Mesenchymal stem cell (in vitro differentiated cells and primary cell): ENCODE data around the gene APOBEC3A. TPM values are rescaled to one million over a fixed set of nuclear protein-coding genes. Genes with fewer than 3 reads are reported as not detected.

ENCODE experiments used
- DNase-seq: peaks from one replicate; pipeline ENCODE4 v3.0.0-alpha.2; 2013
- H2AFZ ChIP-seq: one replicate; pipeline ENCODE4 v1.6.1; 2013; ENCODE audit warnings: low read depth, mild to moderate bottlenecking, control low read depth, inconsistent platforms, low read length, moderate library complexity
- H2AK5ac ChIP-seq: 2 replicates; pipeline ENCODE4 v1.6.1; 2013; ENCODE audit warnings: low read length, moderate library complexity, mild to moderate bottlenecking, inconsistent platforms; ENCODE audit not compliant: severe bottlenecking
- H2BK120ac ChIP-seq: one replicate; pipeline ENCODE4 v1.6.1; 2013; ENCODE audit warnings: low read depth, mild to moderate bottlenecking, inconsistent platforms, low read length, moderate library complexity
- H2BK12ac ChIP-seq, 2 experiments: one replicate each; pipeline ENCODE4 v1.6.1; 2013; ENCODE audit warnings: inconsistent platforms in 2 of 2, low read length in 2 of 2, mild to moderate bottlenecking in 2 of 2, moderate library complexity in 2 of 2, control low read depth in 1 of 2
- H2BK15ac ChIP-seq: one replicate; pipeline ENCODE4 v1.6.1; 2013; ENCODE audit warnings: mild to moderate bottlenecking, low read depth, inconsistent platforms; ENCODE audit not compliant: poor library complexity, severe bottlenecking
- H2BK5ac ChIP-seq: 2 replicates; pipeline ENCODE4 v1.6.1; 2013; ENCODE audit warnings: low read depth, mild to moderate bottlenecking, low read length, control low read depth, inconsistent platforms; ENCODE audit not compliant: poor library complexity, severe bottlenecking
- H3K14ac ChIP-seq, 2 experiments: one replicate each; pipeline ENCODE4 v1.6.1; 2013; ENCODE audit warnings: inconsistent platforms in 2 of 2, low read length in 2 of 2, control low read depth in 1 of 2, mild to moderate bottlenecking in 1 of 2, moderate library complexity in 1 of 2
- H3K18ac ChIP-seq, 2 experiments: one replicate each; pipeline ENCODE4 v1.6.1; 2013; ENCODE audit warnings: inconsistent platforms in 2 of 2, low read length in 2 of 2, control low read depth in 1 of 2, low read depth in 1 of 2, mild to moderate bottlenecking in 1 of 2
- H3K23ac ChIP-seq, 2 experiments: one replicate each; pipeline ENCODE4 v1.6.1; 2013; ENCODE audit warnings: inconsistent platforms in 2 of 2, low read length in 2 of 2, mild to moderate bottlenecking in 2 of 2, moderate library complexity in 2 of 2, control low read depth in 1 of 2
- H3K27ac ChIP-seq: 2 replicates; pipeline ENCODE4 v1.5.1; 2013; ENCODE audit warnings: mild to moderate bottlenecking, moderate library complexity, low read length, control low read depth, inconsistent platforms; ENCODE audit not compliant: poor library complexity, severe bottlenecking
- H3K27me3 ChIP-seq, 2 experiments: 2 replicates each; pipeline versions ENCODE4 v1.6.1 to v1.7.0; 2013; ENCODE audit warnings: low read length in 2 of 2, mild to moderate bottlenecking in 2 of 2, moderate library complexity in 2 of 2, control low read depth in 1 of 2, inconsistent platforms in 1 of 2; ENCODE audit not compliant: control insufficient read depth in 1 of 2, insufficient read depth in 1 of 2
- H3K36me3 ChIP-seq, 2 experiments: 2 replicates each; pipeline versions ENCODE4 v1.6.1 to v1.7.0; 2013; ENCODE audit warnings: low read length in 2 of 2, control low read depth in 1 of 2, inconsistent platforms in 1 of 2, low read depth in 1 of 2, mild to moderate bottlenecking in 1 of 2; ENCODE audit not compliant: insufficient read depth in 2 of 2, control insufficient read depth in 1 of 2
- H3K4ac ChIP-seq, 2 experiments: one replicate each; pipeline ENCODE4 v1.6.1; 2013; ENCODE audit warnings: inconsistent platforms in 2 of 2, low read length in 2 of 2, mild to moderate bottlenecking in 2 of 2, moderate library complexity in 2 of 2, control low read depth in 1 of 2, low read depth in 1 of 2
- H3K4me1 ChIP-seq: 2 replicates; pipeline ENCODE4 v1.6.1; 2013; ENCODE audit warnings: low read depth, low read length, control low read depth; ENCODE audit not compliant: control insufficient read depth, insufficient read depth
- H3K4me2 ChIP-seq: 2 replicates; pipeline ENCODE4 v1.6.1; 2013; ENCODE audit warnings: low read length, mild to moderate bottlenecking, inconsistent platforms; ENCODE audit not compliant: poor library complexity, severe bottlenecking
- H3K4me3 ChIP-seq, 2 experiments: 2 replicates each; pipeline versions ENCODE4 v1.5.1 to v1.7.0; 2013; ENCODE audit warnings: low read length in 2 of 2, mild to moderate bottlenecking in 2 of 2, control low read depth in 1 of 2, low read depth in 1 of 2; ENCODE audit not compliant: insufficient read depth in 1 of 2
- H3K79me1 ChIP-seq: replicated peaks from 2 replicates; pipeline ENCODE4 v1.6.1; 2013; ENCODE audit warnings: mild to moderate bottlenecking, control low read depth, low read length, inconsistent platforms; ENCODE audit not compliant: poor library complexity, severe bottlenecking
- H3K9ac ChIP-seq: 2 replicates; pipeline ENCODE4 v1.7.0; 2013; ENCODE audit warnings: mild to moderate bottlenecking, low read length, moderate library complexity
- H3K9me3 ChIP-seq: 2 replicates; pipeline ENCODE4 v1.7.0; 2013; ENCODE audit warnings: mild to moderate bottlenecking, low read length; ENCODE audit not compliant: control insufficient read depth
- H4K8ac ChIP-seq: one replicate; pipeline ENCODE4 v1.6.1; 2013; ENCODE audit warnings: inconsistent platforms, mild to moderate bottlenecking, low read length, moderate library complexity
- H4K91ac ChIP-seq: one replicate; pipeline ENCODE4 v1.6.1; 2013; ENCODE audit warnings: mild to moderate bottlenecking, low read length, inconsistent platforms
- WGBS: methylation state at CpG from one replicate; pipeline ENCODE4 v1.1.7; 2013; ENCODE audit warnings: mixed read lengths; 5-methylcytosine and 5-hydroxymethylcytosine counted together
- polyA plus RNA-seq, 2 experiments: library from polyadenylated mRNA; stranded (reverse); fragments of 200-250 nt; gene quantifications; one replicate each; pipeline ENCODE4 v1.2.3, GENCODE V29; 2013

The APOBEC3A gene
- not detected for polyA plus RNA-seq (2013, experiment 1 of 2)
- polyA plus RNA-seq (2013, experiment 2 of 2): not detected

GRCh38 chr22:38957046-38957770 lies at the start of gene APOBEC3A:
Gene APOBEC3A, plus strand, starts transcription at chr22:38957609. Its CDS starts 83 bp downstream, at chr22:38957692.
- Histone ChIP-seq H2AK5ac (no peak within 1 kb of the TSS), H3K14ac (no peak within 1 kb of the TSS), H3K27me3 (peaks cover 62 to 71% of the 10 kb centered on the region in 2 experiments)

DNA sequence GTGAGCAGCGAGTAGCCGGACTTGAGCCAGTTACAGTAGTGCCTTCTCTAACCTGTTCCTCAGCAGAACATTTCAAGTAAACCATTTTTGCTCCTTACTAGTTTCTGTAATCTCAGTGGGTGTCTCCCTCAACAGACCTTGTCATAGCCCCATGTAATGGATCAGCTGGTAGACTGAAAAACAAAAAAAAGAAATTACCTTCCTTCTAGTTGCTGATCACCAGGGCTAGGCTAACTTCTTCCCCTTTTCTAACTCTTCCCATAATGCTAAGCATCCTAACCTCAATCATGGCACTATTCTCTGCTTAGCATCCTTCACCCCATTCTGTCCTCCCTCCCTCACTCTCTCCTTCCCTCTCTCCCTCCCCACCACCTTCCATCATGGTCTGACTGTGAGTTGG lies 49.6 kb upstream of the APOBEC3A start:
- Histone ChIP-seq H2BK5ac (no peak overlapping the region), H2BK12ac (no peak overlapping the region), H3K27ac (no peak overlapping the region), H3K4me2 (no peak overlapping the region), H3K14ac (no peak overlapping the region), H4K8ac (no peak overlapping the region), H2BK120ac (no peak overlapping the region), H3K9ac (no peak overlapping the region), H2AK5ac (no peak overlapping the region), H3K4me3 (no peak overlapping the region), H3K4ac (no peak overlapping the region), H3K23ac (no peak overlapping the region), H4K91ac (no peak overlapping the region), H2BK15ac (no peak overlapping the region), H3K9me3 (no peaks in the 10 kb centered on the region), H2AFZ (no peak overlapping the region), H3K18ac (no peak overlapping the region), H3K27me3 (peaks cover 11 to 29% of the 10 kb centered on the region in 2 experiments), H3K36me3 (no peaks in the 10 kb centered on the region), H3K4me1 (no peaks in the 10 kb centered on the region), H3K79me1 (no peaks in the 10 kb centered on the region)
- no peak for DNase-seq
- 85% methylated on average over 2 of the region's 2 CpGs for WGBS

More at GRCh38 chr22:38957046-38957770, at the start of gene APOBEC3A:
- H2AFZ ChIP-seq: no peak within 1 kb of the TSS
- no peak within 1 kb of the TSS for H4K91ac ChIP-seq
- H3K4me2 ChIP-seq: no peak within 1 kb of the TSS
- no peak within 1 kb of the TSS for H2BK15ac ChIP-seq
- no peak within 1 kb of the TSS for H3K4me3 ChIP-seq
- no peaks in the 10 kb centered on the region for H3K4me1 ChIP-seq
- H3K18ac ChIP-seq: no peak within 1 kb of the TSS
- no peak for DNase-seq
- WGBS: 88% methylated on average over 11 of the region's 11 CpGs
- H3K23ac ChIP-seq: no peak within 1 kb of the TSS
- no peak within 1 kb of the TSS for H3K9ac ChIP-seq
- H3K36me3 ChIP-seq: no peaks in the 10 kb centered on the region
- no peak within 1 kb of the TSS for H2BK5ac ChIP-seq
- no peak within 1 kb of the TSS for H3K4ac ChIP-seq
- no peak within 1 kb of the TSS for H3K27ac ChIP-seq
- no peaks in the 10 kb centered on the region for H3K79me1 ChIP-seq
- no peaks in the 10 kb centered on the region for H3K9me3 ChIP-seq
- H2BK12ac ChIP-seq: no peak within 1 kb of the TSS
- H2BK120ac ChIP-seq: no peak within 1 kb of the TSS
- no peak within 1 kb of the TSS for H4K8ac ChIP-seq

- H4K8ac ChIP-seq: no peak overlapping the region
- no peaks in the 10 kb centered on the region for H3K79me1 ChIP-seq
- H3K18ac ChIP-seq: no peak overlapping the region
- H3K27ac ChIP-seq: no peak overlapping the region
- H2BK5ac ChIP-seq: no peak overlapping the region
- H3K27me3 ChIP-seq: peaks cover 18 to 43% of the 10 kb centered on the region in 2 experiments
- H3K4me1 ChIP-seq: no peaks in the 10 kb centered on the region
- H3K14ac ChIP-seq: no peak overlapping the region
- no peak overlapping the region for H2BK120ac ChIP-seq
- no CpG with 5 or more reads among the region's 1 CpG for WGBS
- H3K9me3 ChIP-seq: no peaks in the 10 kb centered on the region
- no peak overlapping the region for H2BK12ac ChIP-seq
- no peak overlapping the region for H3K23ac ChIP-seq
- H3K4me2 ChIP-seq: no peak overlapping the region
- H3K36me3 ChIP-seq: no peaks in the 10 kb centered on the region
- H4K91ac ChIP-seq: no peak overlapping the region
- H2BK15ac ChIP-seq: no peak overlapping the region
- H3K4ac ChIP-seq: no peak overlapping the region
- no peak overlapping the region for H3K9ac ChIP-seq
- no peak overlapping the region for H3K4me3 ChIP-seq
- no peak overlapping the region for H2AFZ ChIP-seq
- no peak for DNase-seq
- no peak overlapping the region for H2AK5ac ChIP-seq
Measured at GRCh38 chr22:38911434-38911833, 46.0 kb upstream of the APOBEC3A start.

DNA sequence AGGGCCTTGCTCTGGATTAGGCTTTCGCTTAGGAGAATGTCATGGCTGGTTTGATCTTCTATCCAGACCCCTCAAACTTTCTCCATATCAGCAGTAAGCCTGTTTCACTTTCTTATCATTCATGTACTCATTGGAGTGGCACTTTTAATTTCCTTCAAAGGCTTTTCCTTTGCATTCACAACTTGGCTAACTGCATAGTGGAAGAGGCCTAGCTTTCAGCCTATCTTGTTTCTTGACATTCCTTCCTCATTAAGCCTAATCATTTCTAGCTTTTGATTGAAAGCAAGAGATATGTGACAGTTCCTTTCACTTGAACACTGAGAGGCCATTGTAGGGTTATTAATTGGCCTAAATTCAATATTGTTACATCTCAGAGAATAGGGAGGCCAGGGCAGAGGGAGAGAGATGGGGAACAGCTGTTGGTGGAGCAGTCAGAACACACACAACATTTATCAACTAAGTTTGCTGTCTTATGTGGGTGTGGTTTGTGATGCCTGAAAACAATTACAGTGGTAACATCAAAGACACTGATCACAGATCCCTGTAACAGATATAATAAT lies 37.7 kb upstream of the APOBEC3A start:
- no peak overlapping the region for H3K27ac ChIP-seq
- no peaks in the 10 kb centered on the region for H3K36me3 ChIP-seq
- peaks cover 15 to 29% of the 10 kb centered on the region in 2 experiments for H3K27me3 ChIP-seq
- no peak overlapping the region for H2BK12ac ChIP-seq
- no peak overlapping the region for H4K91ac ChIP-seq
- no peak overlapping the region for H3K4me3 ChIP-seq
- H3K9me3 ChIP-seq: no peaks in the 10 kb centered on the region
- no peak overlapping the region for H2AFZ ChIP-seq
- no peak overlapping the region for H2BK15ac ChIP-seq
- no peak overlapping the region for H3K14ac ChIP-seq
- no peak overlapping the region for H3K4ac ChIP-seq
- 74% methylated on average over 1 of the region's 1 CpG for WGBS
- H3K23ac ChIP-seq: no peak overlapping the region
- DNase-seq: no peak
- H2BK120ac ChIP-seq: no peak overlapping the region
- no peak overlapping the region for H3K18ac ChIP-seq
- H3K4me1 ChIP-seq: peaks cover 5% of the 10 kb centered on the region
- H3K79me1 ChIP-seq: no peaks in the 10 kb centered on the region
- H3K9ac ChIP-seq: no peak overlapping the region
- H4K8ac ChIP-seq: no peak overlapping the region
- H2BK5ac ChIP-seq: no peak overlapping the region
- H3K4me2 ChIP-seq: no peak overlapping the region
- no peak overlapping the region for H2AK5ac ChIP-seq
